OCI-LY7 (cell line): ENCODE data around the gene IQSEC1. TPM values are rescaled to one million over a fixed set of nuclear protein-coding genes. Genes with fewer than 3 reads are reported as not detected.

ENCODE experiments used
- BruUV-seq: library from RNA; stranded (reverse); fragments of 400-500 nt; replicated peaks from 2 replicates; lab custom pipeline; 2021; lab: Mats Ljungman, UMichigan
- CTCF ChIA-PET: fragments of 300-600 bp; sonication (Branson Sonifier 250); formaldehyde crosslinking; loops from one replicate; lab custom pipeline; 2022; ENCODE audit warnings: antibody characterized with exemption; ENCODE audit not compliant: unreplicated experiment; lab: Charles Lee
- POLR2A ChIA-PET: fragments of 300-600 bp; sonication (Branson Sonifier 250); formaldehyde crosslinking; loops from one replicate; lab custom pipeline; 2022; ENCODE audit warnings: antibody characterized with exemption; lab: Charles Lee
- DNase-seq: peaks from one replicate; pipeline ENCODE4 v3.0.0-alpha.2; 2015; ENCODE audit warnings: low spot score
- H2AFZ ChIP-seq: fragments of 200-600 bp; sonication (generic), shearing (Covaris generic); 2 replicates; pipeline ENCODE4 v1.6.1; 2014; ENCODE audit warnings: mild to moderate bottlenecking, antibody characterized with exemption, low read length, moderate library complexity
- H3K27ac ChIP-seq: fragments of 200-600 bp; sonication (generic); 2 replicates; pipeline ENCODE4 v1.5.1; 2014; ENCODE audit warnings: mixed run types, low read depth, mild to moderate bottlenecking, moderate library complexity, low read length, inconsistent platforms; ENCODE audit not compliant: poor library complexity, severe bottlenecking
- H3K36me3 ChIP-seq: fragments of 200-600 bp; sonication (generic); 2 replicates; pipeline ENCODE4 v1.6.1; 2014; ENCODE audit warnings: mild to moderate bottlenecking, antibody characterized with exemption, low read length, moderate library complexity, mixed read lengths; ENCODE audit not compliant: insufficient read depth
- H3K4me1 ChIP-seq: fragments of 200-600 bp; sonication (generic); 2 replicates; pipeline ENCODE4 v1.5.1; 2014; ENCODE audit warnings: mild to moderate bottlenecking, low read length; ENCODE audit not compliant: insufficient read depth, poor library complexity, severe bottlenecking
- H3K4me2 ChIP-seq: fragments of 200-600 bp; sonication (generic); 2 replicates; pipeline ENCODE4 v1.6.1; 2014; ENCODE audit warnings: mild to moderate bottlenecking, low read length
- H3K4me3 ChIP-seq: fragments of 200-600 bp; sonication (generic); 2 replicates; pipeline ENCODE4 v1.5.1; 2014; ENCODE audit warnings: mild to moderate bottlenecking, low read depth, low read length; ENCODE audit not compliant: poor library complexity, severe bottlenecking
- H3K79me2 ChIP-seq: fragments of 200-600 bp; sonication (generic); 2 replicates; pipeline ENCODE4 v1.6.1; 2016; ENCODE audit warnings: low read depth, mild to moderate bottlenecking, low read length, moderate library complexity, mixed read lengths; ENCODE audit not compliant: insufficient read depth
- H3K9me2 ChIP-seq: fragments of 200-600 bp; sonication (generic); 2 replicates; pipeline ENCODE4 v1.6.1; 2016; ENCODE audit warnings: mild to moderate bottlenecking, low read length, mixed read lengths; ENCODE audit not compliant: insufficient read depth
- H3K9me3 ChIP-seq: fragments of 200-600 bp; sonication (generic); 2 replicates; pipeline ENCODE4 v1.6.1; 2014; ENCODE audit warnings: mild to moderate bottlenecking, mixed run types, low read length, mixed read lengths
- H4K20me1 ChIP-seq: fragments of 200-600 bp; sonication (generic); 2 replicates; pipeline ENCODE4 v1.6.1; 2014; ENCODE audit warnings: mild to moderate bottlenecking, antibody characterized with exemption, low read length, moderate library complexity, mixed read lengths; ENCODE audit not compliant: insufficient read depth
- EZH2phosphoT487 ChIP-seq: fragments of 200-600 bp; sonication (generic); IDR thresholded peaks from 2 replicates; pipeline ENCODE4 v1.6.1; 2018; ENCODE audit warnings: low read depth, borderline replicate concordance, mild to moderate bottlenecking, mixed run types, antibody characterized with exemption, low read length, moderate library complexity, mixed read lengths
- intact Hi-C: fragments of 100-400 bp; cut with micrococcal nuclease; formaldehyde crosslinking; loops from one replicate; pipeline ENCODE4 v1.10.0; 2022; ENCODE audit not compliant: unreplicated experiment
- total RNA-seq, 2 experiments: library from RNA; depleted of rRNA in 1 of 2; stranded (reverse); fragments of >200 nt in 1 of 2; shearing (Covaris generic) in 1 of 2; gene quantifications; 2 replicates each; pipeline ENCODE4 v1.2.3, GENCODE V29; 2014 to 2022
- TF ChIP-seq, protein P1 (sequence below): fragments of 200-600 bp; sonication (generic); conservative IDR thresholded peaks from 2 replicates; pipeline ENCODE4 v1.5.1; 2014; ENCODE audit warnings: mild to moderate bottlenecking, antibody characterized with exemption, low read length, moderate library complexity, mixed read lengths

IQSEC1 gene
- total RNA-seq, 2 experiments from 2014 or later: 25.2 to 70.1 TPM

DNA sequence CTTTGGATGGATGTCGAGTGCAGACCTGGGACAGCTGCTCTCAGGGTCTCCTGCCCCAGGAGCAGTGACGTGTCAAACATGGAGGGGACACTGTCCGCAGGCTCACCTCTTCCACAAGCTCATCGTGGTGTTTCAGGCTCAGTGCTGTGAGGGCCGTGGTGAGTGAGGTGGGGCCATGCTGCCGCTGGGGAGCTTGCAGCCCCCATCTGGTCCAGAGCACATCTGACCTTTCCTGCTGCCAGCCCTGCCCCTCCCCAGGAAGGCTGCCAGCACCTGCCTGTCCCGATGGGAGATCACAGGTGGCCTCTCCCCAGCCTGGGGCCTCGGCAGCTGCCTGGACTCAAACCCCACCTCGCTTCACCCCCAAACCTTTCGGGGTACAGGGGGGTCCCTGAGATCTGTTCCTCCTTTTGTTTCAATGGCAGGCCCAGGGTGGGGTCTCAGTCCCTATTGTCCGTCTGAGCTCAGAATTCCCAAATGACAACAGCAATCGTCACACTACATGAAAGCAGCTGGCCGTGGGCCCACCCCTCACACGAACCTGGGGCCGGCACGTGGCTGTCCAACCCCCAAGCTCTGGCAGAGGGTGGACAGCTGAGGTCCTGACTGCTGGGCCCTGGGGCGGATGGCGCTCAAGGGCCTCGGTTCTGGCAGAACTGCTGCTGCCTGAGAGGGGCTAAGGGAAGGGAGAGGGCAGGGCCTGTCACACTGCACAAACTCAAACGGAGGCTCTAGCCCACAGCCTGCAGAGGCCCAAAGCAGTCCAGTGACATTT is 166.9 kb downstream of the IQSEC1 start:
- Histone ChIP-seq H3K27ac (no peak overlapping the region), H3K4me3 (no peak overlapping the region), H3K4me2 (no peak overlapping the region), H4K20me1 (no peaks in the 10 kb centered on the region), H3K9me3 (no peaks in the 10 kb centered on the region), H3K4me1 (peaks cover 12% of the 10 kb centered on the region), H3K79me2 (no peaks in the 10 kb centered on the region), H2AFZ (no peak overlapping the region), H3K9me2 (no peaks in the 10 kb centered on the region), H3K36me3 (peaks cover 76% of the 10 kb centered on the region; the same call in 1 of the 2 replicates)
- intact Hi-C loops: no loop called here
- ChIA-PET CTCF (no interaction called here), POLR2A (no interaction called here)
- DNase-seq: no peak
- no TSS peak for BruUV-seq
- TF ChIP-seq EZH2phosphoT487: no peak
- TF ChIP-seq, protein P1, sequence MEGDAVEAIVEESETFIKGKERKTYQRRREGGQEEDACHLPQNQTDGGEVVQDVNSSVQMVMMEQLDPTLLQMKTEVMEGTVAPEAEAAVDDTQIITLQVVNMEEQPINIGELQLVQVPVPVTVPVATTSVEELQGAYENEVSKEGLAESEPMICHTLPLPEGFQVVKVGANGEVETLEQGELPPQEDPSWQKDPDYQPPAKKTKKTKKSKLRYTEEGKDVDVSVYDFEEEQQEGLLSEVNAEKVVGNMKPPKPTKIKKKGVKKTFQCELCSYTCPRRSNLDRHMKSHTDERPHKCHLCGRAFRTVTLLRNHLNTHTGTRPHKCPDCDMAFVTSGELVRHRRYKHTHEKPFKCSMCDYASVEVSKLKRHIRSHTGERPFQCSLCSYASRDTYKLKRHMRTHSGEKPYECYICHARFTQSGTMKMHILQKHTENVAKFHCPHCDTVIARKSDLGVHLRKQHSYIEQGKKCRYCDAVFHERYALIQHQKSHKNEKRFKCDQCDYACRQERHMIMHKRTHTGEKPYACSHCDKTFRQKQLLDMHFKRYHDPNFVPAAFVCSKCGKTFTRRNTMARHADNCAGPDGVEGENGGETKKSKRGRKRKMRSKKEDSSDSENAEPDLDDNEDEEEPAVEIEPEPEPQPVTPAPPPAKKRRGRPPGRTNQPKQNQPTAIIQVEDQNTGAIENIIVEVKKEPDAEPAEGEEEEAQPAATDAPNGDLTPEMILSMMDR: no peak

DNA sequence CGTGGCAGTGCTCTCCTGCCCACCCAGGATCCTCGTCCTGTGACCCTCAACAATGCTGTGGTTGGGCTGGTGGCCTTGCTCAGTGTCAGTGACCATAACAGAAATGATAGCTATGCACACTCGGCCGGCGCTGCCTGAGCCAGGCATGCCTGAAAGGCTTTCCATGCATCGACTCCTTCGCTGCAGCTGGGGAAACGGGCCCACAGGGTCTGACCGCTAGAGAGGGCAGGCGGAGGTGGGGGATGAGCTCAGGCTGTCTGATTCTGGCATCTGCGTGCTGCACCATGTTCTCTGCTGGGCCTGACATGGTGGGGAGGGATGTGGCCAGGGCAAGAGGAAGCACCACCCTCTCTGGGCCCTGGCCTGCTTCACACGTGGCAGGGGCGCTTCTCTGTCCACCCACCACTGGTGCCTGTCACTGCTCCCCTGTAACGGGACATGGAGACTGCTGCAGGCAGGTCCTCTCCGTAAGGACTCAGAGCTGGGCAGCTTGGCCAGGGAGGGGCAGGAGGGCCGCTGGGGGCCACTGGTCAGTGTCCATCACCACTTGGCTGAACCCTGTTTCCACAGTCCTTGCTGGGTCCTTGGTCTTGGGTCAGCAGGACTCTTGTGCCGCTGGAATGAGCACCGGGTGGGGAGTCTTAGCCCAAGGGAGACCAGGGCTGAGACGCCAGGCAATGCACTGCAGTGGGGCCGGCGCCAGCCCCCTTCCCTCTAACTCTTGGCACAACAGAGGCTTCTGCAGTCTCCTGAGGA is 167.7 kb downstream of the IQSEC1 start:
- Histone ChIP-seq H3K9me2 (no peaks in the 10 kb centered on the region), H3K4me1 (peaks cover 12% of the 10 kb centered on the region), H3K4me3 (no peak overlapping the region), H3K36me3 (peaks cover 76% of the 10 kb centered on the region), H4K20me1 (no peaks in the 10 kb centered on the region), H2AFZ (no peak overlapping the region), H3K79me2 (no peaks in the 10 kb centered on the region), H3K27ac (no peak overlapping the region), H3K9me3 (no peaks in the 10 kb centered on the region), H3K4me2 (no peak overlapping the region)
- no peak for DNase-seq
- ChIA-PET CTCF (no interaction called here), POLR2A (no interaction called here)
- TF ChIP-seq, protein P1: no peak
- TF ChIP-seq EZH2phosphoT487: no peak
- no TSS peak for BruUV-seq
- intact Hi-C loops: no loop called here

DNA sequence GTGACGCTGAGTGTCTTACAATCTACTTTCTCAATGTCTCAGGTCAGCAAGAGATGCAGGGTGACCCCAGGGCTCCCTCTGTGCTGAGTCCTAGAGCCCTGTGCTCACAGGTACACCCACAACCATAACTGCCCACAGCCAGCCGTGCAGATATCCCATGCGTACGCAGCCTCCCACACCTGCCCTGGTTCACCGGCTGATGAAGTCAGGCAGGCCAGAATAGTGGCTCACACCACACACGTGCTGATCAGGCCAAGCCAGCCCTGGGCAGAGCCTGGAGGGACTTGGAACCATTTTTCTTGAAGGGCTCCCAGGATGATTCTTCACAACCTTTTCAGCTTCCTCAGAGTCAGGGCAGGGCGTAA is 168.3 kb downstream of the IQSEC1 start:
- Histone ChIP-seq H2AFZ (no peak overlapping the region), H4K20me1 (no peaks in the 10 kb centered on the region), H3K79me2 (no peaks in the 10 kb centered on the region), H3K4me1 (peaks cover 12% of the 10 kb centered on the region), H3K9me3 (no peaks in the 10 kb centered on the region), H3K36me3 (peaks cover 74% of the 10 kb centered on the region), H3K27ac (no peak overlapping the region), H3K9me2 (no peaks in the 10 kb centered on the region), H3K4me2 (no peak overlapping the region), H3K4me3 (no peak overlapping the region)
- intact Hi-C loops: loop anchor here (5.0 kb wide), 1 partner anchor 77 kb away; no protein-coding TSS in a partner anchor
- ChIA-PET POLR2A (no interaction called here), CTCF (no interaction called here)
- BruUV-seq: no TSS peak
- no peak for DNase-seq
- TF ChIP-seq EZH2phosphoT487: no peak
- TF ChIP-seq, protein P1: no peak
